PC-9 (cell line): Measurements from ENCODE around the gene PRKCB. TPM values are rescaled to one million over a fixed set of nuclear protein-coding genes. Genes with fewer than 3 reads are reported as not detected.

Experiments
- BruUV-seq: library from RNA; stranded (reverse); fragments of 400-500 nt; replicated peaks from 2 replicates; lab custom pipeline; 2021; lab: Mats Ljungman, UMichigan
- CTCF ChIA-PET: fragments of 300-600 bp; sonication (Branson Sonifier 250); formaldehyde crosslinking; loops from one replicate; lab custom pipeline; 2022; ENCODE audit warnings: antibody characterized with exemption; lab: Charles Lee
- POLR2A ChIA-PET: fragments of 300-600 bp; sonication (Branson Sonifier 250); formaldehyde crosslinking; loops from one replicate; lab custom pipeline; 2022; ENCODE audit warnings: antibody characterized with exemption; ENCODE audit not compliant: unreplicated experiment; lab: Charles Lee
- DNase-seq, 2 experiments: peaks; one replicate each; pipeline versions ENCODE4 v3.0.0 to v3.0.0-alpha.2; 2015 to 2022; ENCODE audit warnings: mixed read lengths in 1 of 2
- H2AFZ ChIP-seq: fragments of 200-600 bp; sonication (generic); 2 replicates; pipeline ENCODE4 v1.8.1; 2017; ENCODE audit warnings: antibody characterized with exemption
- H3F3A ChIP-seq: fragments of 200-600 bp; sonication (generic); 2 replicates; pipeline ENCODE4 v1.8.1; 2017; ENCODE audit warnings: antibody characterized with exemption, mild to moderate bottlenecking, low read depth; ENCODE audit not compliant: insufficient read depth
- H3K27ac ChIP-seq: fragments of 200-600 bp; sonication (generic); 2 replicates; pipeline ENCODE4 v1.6.1; 2016; ENCODE audit warnings: mixed run types
- H3K27me3 ChIP-seq: fragments of 200-600 bp; sonication (generic); 2 replicates; pipeline ENCODE4 v1.6.1; 2016; ENCODE audit warnings: low read depth, mixed run types; ENCODE audit not compliant: insufficient read depth
- H3K36me3 ChIP-seq: fragments of 200-600 bp; sonication (generic); 2 replicates; pipeline ENCODE4 v1.6.1; 2016; ENCODE audit warnings: low read depth, mixed run types
- H3K4me1 ChIP-seq: fragments of 200-600 bp; sonication (generic); replicated peaks from 2 replicates; pipeline ENCODE4 v1.6.1; 2016; ENCODE audit warnings: mixed run types; ENCODE audit not compliant: insufficient read depth
- H3K4me2 ChIP-seq: fragments of 200-600 bp; sonication (generic); 2 replicates; pipeline ENCODE4 v1.6.1; 2017; ENCODE audit warnings: mixed run types
- H3K4me3 ChIP-seq: fragments of 200-600 bp; sonication (generic); 2 replicates; pipeline ENCODE4 v1.6.1; 2016; ENCODE audit warnings: mixed run types
- H3K79me2 ChIP-seq: fragments of 200-600 bp; sonication (generic); 2 replicates; pipeline ENCODE4 v1.6.1; 2017; ENCODE audit warnings: low read depth, mixed run types
- H3K9me2 ChIP-seq: fragments of 200-600 bp; sonication (generic); 2 replicates; pipeline ENCODE4 v1.8.1; 2017; ENCODE audit warnings: mild to moderate bottlenecking; ENCODE audit not compliant: insufficient read depth
- H3K9me3 ChIP-seq: fragments of 200-600 bp; sonication (generic); 2 replicates; pipeline ENCODE4 v1.8.1; 2016; ENCODE audit warnings: low read depth; ENCODE audit not compliant: insufficient read depth
- H4K20me1 ChIP-seq: fragments of 200-600 bp; sonication (generic); 2 replicates; pipeline ENCODE4 v1.8.1; 2017; ENCODE audit not compliant: insufficient read depth
- EZH2 ChIP-seq: fragments of 200-600 bp; sonication (generic); IDR thresholded peaks from 2 replicates; pipeline ENCODE4 v1.8.0; 2017; ENCODE audit warnings: antibody characterized with exemption, low read depth
- intact Hi-C: fragments of 100-400 bp; cut with micrococcal nuclease; formaldehyde crosslinking; loops from one replicate; pipeline ENCODE4 v1.10.0; 2022; ENCODE audit not compliant: unreplicated experiment
- total RNA-seq: library from RNA; stranded (reverse); gene quantifications from 2 replicates; pipeline ENCODE4 v1.2.3, GENCODE V29; 2021
- TF ChIP-seq, protein P1 (sequence below): fragments of 200-600 bp; sonication (generic); conservative IDR thresholded peaks from 2 replicates; pipeline ENCODE4 v1.6.1; 2017; ENCODE audit warnings: mixed run types, antibody characterized with exemption, mild to moderate bottlenecking, moderate library complexity

The PRKCB gene
- total RNA-seq, 1 experiment from 2014 or later: not detected

DNA sequence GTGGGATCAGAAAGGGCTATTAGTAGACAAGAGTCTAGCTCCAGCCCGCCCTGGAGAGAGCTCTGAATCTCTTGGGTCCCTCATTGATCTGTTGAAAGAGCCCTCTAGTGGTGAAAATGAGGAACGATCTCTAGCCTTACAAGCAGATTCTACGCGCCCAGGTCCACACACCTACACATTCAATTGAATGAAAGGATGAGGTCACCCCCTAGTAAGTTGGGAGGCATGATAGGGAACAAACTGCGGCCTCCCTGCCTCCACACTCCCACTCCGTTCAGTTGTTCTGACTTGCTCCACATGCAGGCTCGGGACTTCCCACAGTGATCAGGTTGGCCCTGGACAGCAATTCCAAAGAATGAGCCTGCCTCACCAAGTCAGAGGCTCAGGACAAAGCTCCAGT, 417.4 kb downstream of the PRKCB start:
- H3K9me2 ChIP-seq: no peaks in the 10 kb centered on the region
- peak in 1 of 2 experiments; percentile 11 for DNase-seq
- intact Hi-C loops: no loop called here
- peaks cover 29% of the 10 kb centered on the region for H3K27me3 ChIP-seq
- no peak for TF ChIP-seq EZH2
- TF ChIP-seq, protein P1, sequence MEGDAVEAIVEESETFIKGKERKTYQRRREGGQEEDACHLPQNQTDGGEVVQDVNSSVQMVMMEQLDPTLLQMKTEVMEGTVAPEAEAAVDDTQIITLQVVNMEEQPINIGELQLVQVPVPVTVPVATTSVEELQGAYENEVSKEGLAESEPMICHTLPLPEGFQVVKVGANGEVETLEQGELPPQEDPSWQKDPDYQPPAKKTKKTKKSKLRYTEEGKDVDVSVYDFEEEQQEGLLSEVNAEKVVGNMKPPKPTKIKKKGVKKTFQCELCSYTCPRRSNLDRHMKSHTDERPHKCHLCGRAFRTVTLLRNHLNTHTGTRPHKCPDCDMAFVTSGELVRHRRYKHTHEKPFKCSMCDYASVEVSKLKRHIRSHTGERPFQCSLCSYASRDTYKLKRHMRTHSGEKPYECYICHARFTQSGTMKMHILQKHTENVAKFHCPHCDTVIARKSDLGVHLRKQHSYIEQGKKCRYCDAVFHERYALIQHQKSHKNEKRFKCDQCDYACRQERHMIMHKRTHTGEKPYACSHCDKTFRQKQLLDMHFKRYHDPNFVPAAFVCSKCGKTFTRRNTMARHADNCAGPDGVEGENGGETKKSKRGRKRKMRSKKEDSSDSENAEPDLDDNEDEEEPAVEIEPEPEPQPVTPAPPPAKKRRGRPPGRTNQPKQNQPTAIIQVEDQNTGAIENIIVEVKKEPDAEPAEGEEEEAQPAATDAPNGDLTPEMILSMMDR: peak; percentile 82
- H3K9me3 ChIP-seq: no peaks in the 10 kb centered on the region
- no peak overlapping the region for H3K4me2 ChIP-seq
- H3K27ac ChIP-seq: no peak overlapping the region
- no peaks in the 10 kb centered on the region for H4K20me1 ChIP-seq
- H3K4me1 ChIP-seq: no peaks in the 10 kb centered on the region
- H3F3A ChIP-seq: no peaks in the 10 kb centered on the region
- ChIA-PET CTCF (interaction anchor here (0.6 kb wide), 1 partner anchor 892 kb away, joined by 3 read pairs; no protein-coding TSS in a partner anchor), POLR2A (no interaction called here)
- H3K79me2 ChIP-seq: no peaks in the 10 kb centered on the region
- H3K36me3 ChIP-seq: no peaks in the 10 kb centered on the region
- BruUV-seq: no TSS peak
- no peak overlapping the region for H2AFZ ChIP-seq
- no peak overlapping the region for H3K4me3 ChIP-seq

DNA sequence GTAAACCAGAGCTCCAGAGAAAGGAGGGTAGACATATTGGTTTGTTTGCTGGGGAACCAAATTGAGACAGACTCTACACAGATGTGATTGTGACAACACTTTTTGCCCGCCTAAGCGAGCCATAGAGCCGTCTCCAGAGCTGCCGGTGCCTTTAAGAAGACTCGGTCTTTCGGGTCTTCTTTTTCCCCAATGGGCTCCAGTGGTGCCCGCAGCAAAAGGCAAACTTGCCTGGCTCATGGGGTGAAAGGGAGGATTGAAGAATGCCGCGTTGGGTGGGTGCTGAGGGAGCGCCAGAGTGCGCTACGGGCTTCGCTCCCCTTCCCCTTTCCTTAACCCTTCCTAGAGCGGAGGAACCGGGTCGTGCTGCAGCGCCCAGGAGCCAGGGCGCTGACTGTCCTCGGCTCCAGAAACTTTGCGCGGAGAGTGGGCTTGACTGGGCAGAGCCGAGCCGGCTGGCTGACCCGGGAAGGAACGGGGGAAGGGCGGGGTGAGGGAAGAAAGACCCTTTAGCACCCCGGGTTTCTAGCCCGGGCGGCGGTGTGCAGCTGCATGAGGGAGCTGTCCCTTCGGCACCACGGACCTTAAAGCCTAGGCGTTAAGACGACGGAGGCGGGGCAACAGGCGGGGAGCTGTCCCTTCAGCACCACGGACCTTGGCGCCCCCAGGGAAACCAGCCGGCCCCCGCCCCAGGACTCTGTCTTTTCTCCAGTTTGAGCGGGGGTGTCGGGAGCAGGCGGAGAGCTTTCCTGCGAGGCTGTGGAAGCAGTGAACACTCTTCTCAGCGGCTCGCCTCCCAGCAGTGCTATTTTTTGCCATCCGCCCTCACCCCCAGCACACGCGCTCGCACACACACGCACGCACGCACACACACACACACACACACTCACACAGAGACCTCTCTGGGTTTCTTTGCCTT, 419.9 kb downstream of the PRKCB start, which contains the start of gene CACNG3:
Gene CACNG3 (plus strand): TSS at position 880 of the 916 bp plus-strand sequence. CDS start 420 bp downstream, outside the sequence.
- H3K36me3 ChIP-seq: no peaks in the 10 kb centered on the region
- H3K9me3 ChIP-seq: no peaks in the 10 kb centered on the region
- no peak within 1 kb of the TSS for H3K4me3 ChIP-seq
- H3K27me3 ChIP-seq: peaks cover 32% of the 10 kb centered on the region
- no peaks in the 10 kb centered on the region for H3K9me2 ChIP-seq
- H3F3A ChIP-seq: no peaks in the 10 kb centered on the region
- no peaks in the 10 kb centered on the region for H3K79me2 ChIP-seq
- CTCF ChIA-PET: no interaction called here
- H4K20me1 ChIP-seq: no peaks in the 10 kb centered on the region
- no peaks in the 10 kb centered on the region for H3K4me1 ChIP-seq
- no peak within 1 kb of the TSS for H3K27ac ChIP-seq
- POLR2A ChIA-PET: no interaction called here
- intact Hi-C loops: no loop called here
- no peak within 1 kb of the TSS for H2AFZ ChIP-seq
- no TSS peak for BruUV-seq
- peak in 1 of 2 experiments; percentile 4 for DNase-seq
- no peak for TF ChIP-seq EZH2
- TF ChIP-seq, protein P1: no peak
- H3K4me2 ChIP-seq: no peak within 1 kb of the TSS

DNA sequence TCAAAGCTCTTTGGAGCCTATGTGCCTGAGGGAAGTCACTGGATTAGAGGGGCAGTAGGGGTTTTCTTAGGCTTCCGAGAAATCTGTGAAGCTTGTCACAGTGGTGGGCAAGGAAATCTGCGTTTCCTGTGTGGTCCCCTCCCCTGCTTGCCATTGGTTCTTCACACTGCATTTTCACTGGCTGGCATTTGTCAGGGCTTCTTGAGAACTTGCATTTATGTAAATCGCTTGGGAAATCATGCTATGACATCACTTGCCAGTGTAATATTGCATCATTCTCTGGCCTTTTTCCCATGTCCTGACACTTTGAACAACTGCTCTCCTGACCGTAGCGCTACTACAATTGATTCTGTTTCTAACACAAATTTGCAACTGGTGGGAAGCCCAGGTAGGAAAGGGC, 422.2 kb downstream of the PRKCB start:
- Histone ChIP-seq H3K27me3 (peaks cover 32% of the 10 kb centered on the region), H3K9me2 (no peaks in the 10 kb centered on the region), H2AFZ (no peak overlapping the region), H4K20me1 (no peaks in the 10 kb centered on the region), H3K9me3 (no peaks in the 10 kb centered on the region), H3K4me1 (no peaks in the 10 kb centered on the region), H3F3A (no peaks in the 10 kb centered on the region), H3K27ac (no peak overlapping the region), H3K36me3 (no peaks in the 10 kb centered on the region), H3K4me3 (no peak overlapping the region), H3K79me2 (no peaks in the 10 kb centered on the region), H3K4me2 (no peak overlapping the region)
- no peak for DNase-seq
- CTCF ChIA-PET: no interaction called here
- POLR2A ChIA-PET: no interaction called here
- no TSS peak for BruUV-seq
- intact Hi-C loops: no loop called here
- TF ChIP-seq EZH2: no peak
